Endothelial cell of umbilical vein (primary cell): Measurements from ENCODE around the gene GYPC.

ENCODE experiments used
- EZH2 ChIP-seq: IDR thresholded peaks from 2 replicates; pipeline ENCODE4 v1.6.1; 2012; ENCODE audit warnings: borderline replicate concordance, low read depth, mild to moderate bottlenecking, moderate library complexity, low read length, inconsistent platforms; ENCODE audit not compliant: severe bottlenecking
- POLR2AphosphoS5 ChIP-seq: IDR thresholded peaks from 2 replicates; pipeline ENCODE4 v1.6.1; 2012; ENCODE audit warnings: low read depth, mild to moderate bottlenecking, control low read depth, low read length, moderate library complexity; ENCODE audit not compliant: insufficient read depth
- TF ChIP-seq, protein P1 (sequence below), 2 donors: IDR thresholded peaks; 1 replicate in 1 of 2; 2 replicates in 1 of 2; pipeline ENCODE4 v1.5.1; 2011; ENCODE audit warnings: low read length in 2 of 2, mild to moderate bottlenecking in 2 of 2, moderate library complexity in 2 of 2, control low read depth in 1 of 2, inconsistent platforms in 1 of 2, low read depth in 1 of 2; ENCODE audit not compliant: insufficient read depth in 1 of 2; ENCODE audit errors: extremely low read depth in 1 of 2

DNA sequence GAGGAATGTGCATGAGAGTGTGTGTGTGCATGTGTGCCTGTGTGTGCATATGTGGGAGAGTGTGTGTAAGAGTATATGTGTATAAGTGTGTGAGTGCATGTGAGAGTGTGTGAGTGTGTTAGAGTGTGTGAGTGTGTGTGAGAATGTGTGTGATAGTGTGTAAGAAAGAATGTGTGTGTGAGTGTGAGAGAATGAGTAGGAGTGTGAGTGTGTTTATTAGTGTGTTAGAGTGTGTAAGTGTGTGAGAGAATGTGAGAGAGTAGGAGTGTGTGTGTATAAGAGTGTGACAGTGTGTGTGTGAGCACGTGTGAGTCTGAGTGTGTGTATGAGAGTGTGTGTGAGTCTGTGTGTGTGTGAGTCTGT is 21.2 kb downstream of the GYPC start:
- TF ChIP-seq, protein P1, sequence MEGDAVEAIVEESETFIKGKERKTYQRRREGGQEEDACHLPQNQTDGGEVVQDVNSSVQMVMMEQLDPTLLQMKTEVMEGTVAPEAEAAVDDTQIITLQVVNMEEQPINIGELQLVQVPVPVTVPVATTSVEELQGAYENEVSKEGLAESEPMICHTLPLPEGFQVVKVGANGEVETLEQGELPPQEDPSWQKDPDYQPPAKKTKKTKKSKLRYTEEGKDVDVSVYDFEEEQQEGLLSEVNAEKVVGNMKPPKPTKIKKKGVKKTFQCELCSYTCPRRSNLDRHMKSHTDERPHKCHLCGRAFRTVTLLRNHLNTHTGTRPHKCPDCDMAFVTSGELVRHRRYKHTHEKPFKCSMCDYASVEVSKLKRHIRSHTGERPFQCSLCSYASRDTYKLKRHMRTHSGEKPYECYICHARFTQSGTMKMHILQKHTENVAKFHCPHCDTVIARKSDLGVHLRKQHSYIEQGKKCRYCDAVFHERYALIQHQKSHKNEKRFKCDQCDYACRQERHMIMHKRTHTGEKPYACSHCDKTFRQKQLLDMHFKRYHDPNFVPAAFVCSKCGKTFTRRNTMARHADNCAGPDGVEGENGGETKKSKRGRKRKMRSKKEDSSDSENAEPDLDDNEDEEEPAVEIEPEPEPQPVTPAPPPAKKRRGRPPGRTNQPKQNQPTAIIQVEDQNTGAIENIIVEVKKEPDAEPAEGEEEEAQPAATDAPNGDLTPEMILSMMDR (IDR thresholded peaks at IDR 0.05; ENCODE audit: extremely low read depth in 1 of 2, insufficient read depth in 1 of 2, low read depth in 1 of 2, low read length in 2 of 2), result no peak
- no peak for TF ChIP-seq POLR2AphosphoS5
- no peak for TF ChIP-seq EZH2
